Measurements from ENCODE around the gene IFNGR1. TPM values are rescaled to one million over a fixed set of nuclear protein-coding genes. Genes with fewer than 3 reads are reported as not detected.
A peak's percentile ranks its signal among the peaks of the same experiment; 100 is the strongest.
"Not testable (repeated sequence)": the region's sequence is repeated elsewhere in the genome, so short reads cannot be mapped to it uniquely, and the experiment has no call there.

Gene IFNGR1
- total RNA-seq, 1 donor from 2014 or later = 28.4 TPM

- peak overlapping the region; percentile 70 for H3K4me3 Mint-ChIP-seq
- no peak for TF ChIP-seq CTCF (conservative IDR thresholded peaks at IDR 0.05)
- no peaks in the 10 kb centered on the region for H3K27me3 Mint-ChIP-seq
- no peaks in the 10 kb centered on the region for H3K9me3 Mint-ChIP-seq
- peaks cover 11% of the 10 kb centered on the region for H3K36me3 Mint-ChIP-seq
- peaks cover 24% of the 10 kb centered on the region for H3K4me1 Mint-ChIP-seq (ENCODE audit: unreplicated experiment)
- H3K27ac Mint-ChIP-seq = peak overlapping the region; percentile 54
- no peak for DNase-seq (ENCODE audit: extremely low spot score, unreplicated experiment)
These were observed 3.1 kb downstream of the IFNGR1 start for GRCh38 chr6:137216106-137216505.

GRCh38 chr6:137215630-137216029 lies 3.6 kb downstream of the IFNGR1 start:
- H3K4me1 Mint-ChIP-seq (ENCODE audit: unreplicated experiment) = peaks cover 24% of the 10 kb centered on the region
- H3K4me3 Mint-ChIP-seq; H3K9me3 Mint-ChIP-seq; DNase-seq (ENCODE audit: extremely low spot score, unreplicated experiment); H3K27ac Mint-ChIP-seq; H3K27me3 Mint-ChIP-seq: not testable (repeated sequence)
- H3K36me3 Mint-ChIP-seq = peaks cover 15% of the 10 kb centered on the region

- peaks cover 22% of the 10 kb centered on the region for H3K36me3 Mint-ChIP-seq
- no peaks in the 10 kb centered on the region for H3K27me3 Mint-ChIP-seq
- peaks cover 21% of the 10 kb centered on the region for H3K4me1 Mint-ChIP-seq (ENCODE audit: unreplicated experiment)
- no peak for DNase-seq (ENCODE audit: extremely low spot score, unreplicated experiment)
- no peaks in the 10 kb centered on the region for H3K9me3 Mint-ChIP-seq
- H3K27ac Mint-ChIP-seq = no peak overlapping the region
- H3K4me3 Mint-ChIP-seq = no peak overlapping the region
- no peak for TF ChIP-seq CTCF (conservative IDR thresholded peaks at IDR 0.05)
These were observed 4.3 kb downstream of the IFNGR1 start for GRCh38 chr6:137214931-137215330.

GRCh38 chr6:137213813-137214212 lies 5.4 kb downstream of the IFNGR1 start:
- no peak overlapping the region for H3K27ac Mint-ChIP-seq

GRCh38 chr6:137213331-137213740 lies 5.8 kb downstream of the IFNGR1 start:
- H3K27me3 Mint-ChIP-seq = no peaks in the 10 kb centered on the region
- H3K4me1 Mint-ChIP-seq (ENCODE audit: unreplicated experiment) = peaks cover 17% of the 10 kb centered on the region
- peaks cover 9% of the 10 kb centered on the region for H3K9me3 Mint-ChIP-seq
- TF ChIP-seq CTCF (conservative IDR thresholded peaks at IDR 0.05) = no peak
- H3K36me3 Mint-ChIP-seq = peaks cover 33% of the 10 kb centered on the region
- DNase-seq (ENCODE audit: extremely low spot score, unreplicated experiment) = no peak
- H3K4me3 Mint-ChIP-seq = no peak overlapping the region
- no peak overlapping the region for H3K27ac Mint-ChIP-seq

More at GRCh38 chr6:137213813-137214212, 5.4 kb downstream of the IFNGR1 start:
- Mint-ChIP-seq H3K4me1 (ENCODE audit: unreplicated experiment) (peaks cover 17% of the 10 kb centered on the region), H3K9me3 (peaks cover 9% of the 10 kb centered on the region), H3K36me3 (peaks cover 33% of the 10 kb centered on the region), H3K27me3 (no peaks in the 10 kb centered on the region), H3K4me3 (no peak overlapping the region)
- no peak for DNase-seq (ENCODE audit: extremely low spot score, unreplicated experiment)
- no peak for TF ChIP-seq CTCF (conservative IDR thresholded peaks at IDR 0.05)

DNA sequence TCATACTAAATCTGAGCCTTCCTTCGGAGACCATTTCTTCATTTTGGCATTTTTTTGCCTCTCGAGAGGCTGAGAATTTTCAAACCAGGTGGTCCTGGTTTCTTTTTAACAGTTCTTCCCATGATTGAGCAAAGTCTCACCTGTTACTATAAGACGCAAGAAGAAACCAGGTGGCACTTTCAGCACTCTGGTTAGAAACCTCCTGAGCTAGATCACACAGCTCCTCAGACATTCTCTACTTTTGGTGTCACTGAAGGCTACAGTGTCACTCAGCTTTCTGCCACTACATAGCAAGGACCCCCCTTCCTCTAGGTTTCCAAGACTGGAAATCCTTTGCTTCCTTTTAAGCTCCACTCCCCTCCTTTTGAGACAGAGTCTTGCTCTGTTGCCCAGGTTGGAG lies 7.3 kb downstream of the IFNGR1 start:
- Mint-ChIP-seq H3K27me3 (no peaks in the 10 kb centered on the region), H3K4me1 (ENCODE audit: unreplicated experiment) (peaks cover 5% of the 10 kb centered on the region), H3K36me3 (peaks cover 40% of the 10 kb centered on the region), H3K4me3 (no peak overlapping the region), H3K9me3 (peaks cover 14% of the 10 kb centered on the region), H3K27ac (no peak overlapping the region)
- TF ChIP-seq CTCF (conservative IDR thresholded peaks at IDR 0.05) = no peak
- no peak for DNase-seq (ENCODE audit: extremely low spot score, unreplicated experiment)

Data from type B pancreatic cell (in vitro differentiated cells).